Measurements from ENCODE around the gene XBP1.

GRCh38 chr22:28799606-28800307 is 612 bp downstream of the XBP1 start:
- TF ChIP-seq CTCF (conservative IDR thresholded peaks at IDR 0.05; ENCODE audit: low read length) (no peak), EZH2phosphoT487 (IDR thresholded peaks at IDR 0.05; ENCODE audit: borderline replicate concordance) (no peak)

Data from Loucy (cell line).